Kidney capillary endothelial cell (primary cell): ENCODE data around the gene H2AZ2.

ENCODE experiments used
- DNase-seq: peaks from one replicate; pipeline ENCODE4 v3.0.0-alpha.2; 2018; ENCODE audit warnings: low spot score

Gene H2AZ2

DNA sequence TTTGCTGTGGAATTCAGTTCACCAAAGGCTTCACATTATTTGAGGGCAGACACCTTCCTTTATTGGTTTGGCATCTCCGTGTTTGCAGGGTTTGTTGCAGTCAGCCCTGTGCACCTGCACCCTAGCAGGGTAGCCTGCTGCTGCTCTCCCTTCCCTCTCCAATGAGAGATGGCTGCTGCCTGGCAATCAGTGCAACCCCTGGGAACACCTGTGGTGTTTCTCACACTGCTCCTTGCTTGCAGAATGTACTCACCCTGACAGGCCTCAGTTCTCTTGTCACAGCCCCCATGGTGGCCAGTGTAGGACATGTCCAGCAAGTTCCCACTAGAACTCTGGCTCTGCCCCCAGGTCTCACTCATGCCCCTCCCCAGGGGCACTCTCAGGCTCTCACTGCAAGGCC lies 63.5 kb downstream of the H2AZ2 start:
- DNase-seq: no peak

DNA sequence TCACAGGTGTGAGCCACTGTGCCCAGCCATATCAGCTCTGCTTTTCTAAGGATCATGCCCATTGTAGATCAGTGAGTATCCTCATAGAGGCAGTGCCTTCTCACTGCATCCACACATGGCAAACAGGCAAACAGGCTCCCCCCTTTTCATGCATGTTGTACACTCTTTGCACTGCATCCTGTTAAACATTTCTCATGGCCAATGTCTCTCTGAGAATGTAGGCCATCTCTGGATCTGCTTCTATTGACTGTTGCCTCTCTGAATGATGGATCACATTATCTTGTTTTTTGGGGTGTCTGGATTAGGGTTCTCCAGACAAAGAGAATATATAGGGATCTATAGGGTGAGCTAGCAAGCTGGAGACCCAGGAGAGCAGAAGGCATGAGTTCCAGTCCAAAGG lies 64.5 kb downstream of the H2AZ2 start:
- no peak for DNase-seq

DNA sequence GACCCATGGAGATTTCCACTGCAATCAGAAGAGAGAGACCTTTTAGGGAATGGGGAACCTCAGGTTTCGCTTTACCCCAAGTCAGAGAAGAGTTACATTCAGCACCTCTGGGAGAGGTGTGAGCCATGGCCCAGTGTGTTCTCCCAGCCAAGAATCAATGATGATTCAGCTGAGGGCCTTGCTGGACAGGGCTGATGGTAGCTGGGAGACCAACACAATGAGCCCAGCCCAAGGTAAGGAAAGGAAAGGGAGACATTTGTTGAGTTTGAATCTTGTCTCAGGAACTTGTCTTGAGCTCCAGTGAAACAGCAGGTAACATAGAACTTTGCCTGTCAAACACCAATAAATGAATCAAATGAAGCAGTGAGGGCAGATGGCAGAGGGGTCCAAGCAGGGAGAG lies 65.4 kb downstream of the H2AZ2 start:
- DNase-seq: no peak
